Neural crest cell (in vitro differentiated cells): Measurements from ENCODE around the gene TMUB1. TPM values are rescaled to one million over a fixed set of nuclear protein-coding genes. Genes with fewer than 3 reads are reported as not detected.

ENCODE experiments used
- DNase-seq: peaks from one replicate; pipeline ENCODE4 v3.0.0; 2021; ENCODE audit warnings: low read depth, mixed read lengths, low spot score
- H3K27ac Mint-ChIP-seq: one replicate; pipeline ENCODE4 v1.8.0; 2021; ENCODE audit warnings: mild to moderate bottlenecking, mixed read lengths; ENCODE audit not compliant: unreplicated experiment
- H3K27me3 Mint-ChIP-seq: 2 replicates; pipeline ENCODE4 v1.8.0; 2021; ENCODE audit warnings: low read depth, mild to moderate bottlenecking, mixed read lengths
- H3K36me3 Mint-ChIP-seq: 2 replicates; pipeline ENCODE4 v1.8.0; 2021; ENCODE audit warnings: low read depth, mild to moderate bottlenecking, mixed read lengths
- H3K4me1 Mint-ChIP-seq: 2 replicates; pipeline ENCODE4 v1.8.0; 2021; ENCODE audit warnings: mixed read lengths
- H3K4me3 Mint-ChIP-seq: one replicate; pipeline ENCODE4 v1.8.0; 2021; ENCODE audit warnings: mild to moderate bottlenecking, mixed read lengths
- H3K9me3 Mint-ChIP-seq: 2 replicates; pipeline ENCODE4 v1.8.0; 2021; ENCODE audit warnings: mixed read lengths
- CTCF ChIP-seq: fragments of 200-600 bp; sonication (generic); conservative IDR thresholded peaks from 2 replicates; pipeline ENCODE4 v1.5.0; 2021; ENCODE audit warnings: antibody characterized with exemption, mild to moderate bottlenecking
- total RNA-seq: library from RNA; stranded (reverse); gene quantifications from 2 replicates; pipeline ENCODE4 v1.2.1, GENCODE V29; 2021

The TMUB1 gene
- total RNA-seq, 1 donor from 2014 or later: 44.9 TPM

DNA sequence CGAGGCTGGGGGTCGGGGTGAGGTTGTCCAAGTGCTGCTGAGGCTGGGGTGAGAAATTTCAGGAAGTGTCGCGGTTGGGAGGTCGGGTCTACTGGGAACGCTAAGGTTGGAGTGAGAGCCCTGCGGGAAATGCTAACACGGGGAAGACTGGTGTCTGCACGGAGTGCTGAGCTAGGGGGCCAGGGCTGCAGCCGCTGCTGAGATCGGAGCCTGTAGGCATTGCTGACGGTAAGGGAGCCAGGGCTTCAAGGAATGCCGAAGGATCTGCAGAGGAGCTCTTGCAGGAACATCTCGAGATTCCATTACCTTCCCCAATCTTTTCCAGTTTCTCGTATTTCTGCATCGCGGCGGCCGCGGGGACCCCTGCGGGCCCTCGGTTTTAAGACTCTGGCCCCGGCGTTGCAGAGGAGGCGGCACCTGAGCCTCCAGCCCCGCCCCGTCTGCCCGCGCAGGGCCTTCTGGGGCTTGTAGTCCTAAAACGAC lies 25.7 kb downstream of the TMUB1 start, which contains the start of gene CDK5:
Gene CDK5 (minus strand): TSS at position 392 of the 483 bp plus-strand sequence. CDS start 49 bp downstream, at position 343.
- no peaks in the 10 kb centered on the region for H3K36me3 Mint-ChIP-seq
- no peak for DNase-seq
- no peaks in the 10 kb centered on the region for H3K9me3 Mint-ChIP-seq
- no peak for TF ChIP-seq CTCF
- H3K27ac Mint-ChIP-seq: peak within 1 kb of the TSS; percentile 95
- peak within 1 kb of the TSS; percentile 96 for H3K4me3 Mint-ChIP-seq
- H3K4me1 Mint-ChIP-seq: peaks cover 49% of the 10 kb centered on the region
- H3K27me3 Mint-ChIP-seq: peaks cover 2% of the 10 kb centered on the region

DNA sequence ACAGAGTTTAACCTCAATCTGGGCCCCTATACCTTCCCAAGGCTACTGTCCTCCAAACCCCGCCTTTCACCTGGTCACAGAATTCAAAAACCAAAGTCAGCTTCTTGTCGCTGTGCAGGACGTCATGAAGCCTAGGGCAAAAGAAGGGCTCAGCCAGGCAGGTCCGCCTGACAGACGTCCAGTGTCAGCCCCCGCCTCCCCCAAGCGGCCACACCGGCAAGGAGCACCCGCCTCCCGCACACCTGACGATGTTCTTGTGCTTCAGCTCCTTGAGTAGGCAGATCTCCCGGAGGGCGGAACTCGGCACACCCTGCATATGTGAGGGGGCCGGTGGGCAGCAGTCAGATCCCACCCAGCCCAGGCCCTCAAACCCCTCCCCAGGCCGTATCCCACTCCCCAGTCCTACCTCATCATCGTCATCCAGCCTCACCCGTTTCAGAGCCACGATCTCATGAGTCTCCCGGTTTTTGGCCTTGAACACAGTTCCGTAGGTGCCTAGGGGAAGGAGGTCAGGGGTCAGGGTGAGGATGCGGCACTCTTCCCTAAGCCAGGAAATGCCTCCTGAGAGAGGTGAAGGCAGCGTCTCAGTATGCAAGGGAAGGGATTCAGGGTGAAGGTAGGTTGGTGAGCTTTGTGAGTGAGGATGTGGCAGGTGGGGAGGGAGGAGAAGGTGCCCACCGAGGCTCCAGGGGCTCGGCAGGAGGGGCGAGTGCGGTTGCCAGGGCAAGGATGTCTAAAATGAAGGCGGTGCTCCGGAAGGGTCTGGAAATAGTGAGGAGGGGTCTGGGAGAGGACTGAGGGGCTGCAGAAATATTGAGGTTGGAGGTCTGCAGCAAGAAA lies 26.4 kb downstream of the TMUB1 start:
- H3K9me3 Mint-ChIP-seq: no peaks in the 10 kb centered on the region
- TF ChIP-seq CTCF: no peak
- H3K36me3 Mint-ChIP-seq: no peaks in the 10 kb centered on the region
- H3K4me1 Mint-ChIP-seq: peaks cover 45% of the 10 kb centered on the region
- H3K27ac Mint-ChIP-seq: no peak overlapping the region
- peaks cover 4% of the 10 kb centered on the region for H3K27me3 Mint-ChIP-seq
- H3K4me3 Mint-ChIP-seq: peak overlapping the region; percentile 96
- DNase-seq: no peak

DNA sequence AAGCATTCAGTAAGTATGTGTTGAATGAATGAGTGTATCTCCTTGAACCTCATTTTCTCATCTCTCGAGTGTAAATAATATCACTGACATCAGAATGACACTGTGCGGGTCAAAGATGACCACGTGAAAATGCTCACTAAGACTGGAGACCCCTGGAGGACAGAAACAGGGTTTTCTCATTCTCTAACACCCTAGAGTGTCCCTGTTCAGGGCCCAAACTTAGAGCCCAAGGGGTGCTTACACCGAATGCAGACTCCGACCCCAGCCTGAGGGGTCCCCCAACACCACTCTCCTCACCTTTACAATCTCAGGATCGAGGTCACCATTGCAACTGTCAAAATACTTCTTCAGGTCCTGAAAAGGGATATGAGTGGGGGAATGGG lies 27.0 kb downstream of the TMUB1 start:
- peaks cover 4% of the 10 kb centered on the region for H3K27me3 Mint-ChIP-seq
- no peaks in the 10 kb centered on the region for H3K9me3 Mint-ChIP-seq
- H3K36me3 Mint-ChIP-seq: no peaks in the 10 kb centered on the region

DNA sequence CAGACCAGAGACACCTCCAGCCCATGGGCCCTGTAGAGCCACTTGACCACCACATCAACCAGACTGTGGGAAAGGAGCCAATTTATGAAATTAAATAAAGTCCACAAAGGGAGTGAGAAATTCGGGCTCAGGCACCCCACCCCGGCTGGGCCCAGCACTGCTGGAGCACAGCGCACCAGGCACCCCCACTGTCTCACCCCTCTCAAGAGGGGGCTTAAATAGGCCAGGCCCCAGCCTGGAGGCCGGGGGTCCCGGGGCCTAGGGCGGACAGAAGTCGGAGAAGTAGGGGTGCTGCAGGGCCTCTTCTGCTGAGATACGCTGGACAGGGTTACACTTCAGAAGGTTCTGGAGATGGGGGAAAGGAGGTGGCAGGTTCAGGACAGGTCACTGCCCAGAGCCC lies 29.5 kb downstream of the TMUB1 start:
- Mint-ChIP-seq H3K4me1 (peaks cover 28% of the 10 kb centered on the region), H3K27me3 (peaks cover 16% of the 10 kb centered on the region), H3K27ac (no peak overlapping the region), H3K4me3 (no peak overlapping the region), H3K9me3 (no peaks in the 10 kb centered on the region), H3K36me3 (no peaks in the 10 kb centered on the region)
- DNase-seq: no peak
- TF ChIP-seq CTCF: no peak

More for the DNA sequence above, 27.0 kb downstream of the TMUB1 start:
- peaks cover 39% of the 10 kb centered on the region for H3K4me1 Mint-ChIP-seq
- H3K27ac Mint-ChIP-seq: no peak overlapping the region
- DNase-seq: no peak
- peak; percentile 16 for TF ChIP-seq CTCF
- peak overlapping the region; percentile 96 for H3K4me3 Mint-ChIP-seq

GRCh38 chr7:151053096-151053495 lies 30.2 kb downstream of the TMUB1 start:
- peaks cover 21% of the 10 kb centered on the region for H3K4me1 Mint-ChIP-seq
- no peaks in the 10 kb centered on the region for H3K9me3 Mint-ChIP-seq
- no peaks in the 10 kb centered on the region for H3K36me3 Mint-ChIP-seq
- no peak for TF ChIP-seq CTCF
- peaks cover 16% of the 10 kb centered on the region for H3K27me3 Mint-ChIP-seq
- DNase-seq: no peak
- peak overlapping the region; percentile 28 for H3K4me3 Mint-ChIP-seq
- H3K27ac Mint-ChIP-seq: no peak overlapping the region
